Uterus (tissue), 2 donors: ENCODE results near the gene CPNE4.

Experiments used
- CTCF ChIP-seq, 4 experiments: fragments of 200-600 bp in 2 of 4; fragments of 450-650 bp in 2 of 4; sonication (generic) in 2 of 4; IDR thresholded peaks; one replicate each; pipeline ENCODE4 v1.5.1; 2016 to 2019; ENCODE audit warnings: antibody characterized with exemption in 4 of 4, mild to moderate bottlenecking in 2 of 4, moderate library complexity in 1 of 4
- POLR2A ChIP-seq, 2 donors: fragments of 450-650 bp; IDR thresholded peaks; one replicate each; pipeline ENCODE4 v1.6.1; 2016; ENCODE audit warnings: antibody characterized with exemption in 2 of 2, mild to moderate bottlenecking in 1 of 2, moderate library complexity in 1 of 2

GRCh38 chr3:131596884-131597283 lies 437.9 kb downstream of the CPNE4 start:
- TF ChIP-seq CTCF (IDR thresholded peaks at IDR 0.05) = no peak
- no peak for TF ChIP-seq POLR2A (IDR thresholded peaks at IDR 0.05)
